K562 (cell line): ENCODE results near the gene CNTD1. TPM values are rescaled to one million over a fixed set of nuclear protein-coding genes. Genes with fewer than 3 reads are reported as not detected.

ENCODE experiments used
- FOXK2 ChIP-seq, 2 experiments: fragments of 450-650 bp; IDR thresholded peaks in 1 of 2; conservative IDR thresholded peaks in 1 of 2; 2 replicates each; pipeline ENCODE4 v1.6.1; 2016; ENCODE audit warnings: low read depth in 2 of 2, mild to moderate bottlenecking in 1 of 2
- GTF2A2 ChIP-seq: IDR thresholded peaks from 2 replicates; pipeline ENCODE4 v1.6.1; 2016; ENCODE audit warnings: mild to moderate bottlenecking, missing genetic modification characterization, missing compliant biosample characterization
- HES1 ChIP-seq: fragments of 450-650 bp; IDR thresholded peaks from 2 replicates; pipeline ENCODE4 v1.6.1; 2016; ENCODE audit warnings: low read depth, mild to moderate bottlenecking, moderate library complexity
- HNRNPUL1 ChIP-seq: fragments of 200-400 bp; formaldehyde crosslinking; IDR thresholded peaks from 2 replicates; pipeline ENCODE4 v1.6.1; 2017; ENCODE audit warnings: low read length
- HOXB6 ChIP-seq: fragments of 250-450 bp; sonication (Bioruptor Pico); IDR thresholded peaks from 2 replicates; pipeline ENCODE4 v1.5.1; 2022; ENCODE audit warnings: mild to moderate bottlenecking, borderline replicate concordance
- KDM2B ChIP-seq: fragments of 250-450 bp; sonication (Bioruptor Pico); IDR thresholded peaks from 2 replicates; pipeline ENCODE4 v1.8.0; 2021; ENCODE audit warnings: mild to moderate bottlenecking, moderate library complexity
- KLF16 ChIP-seq: IDR thresholded peaks from 2 replicates; pipeline ENCODE4 v1.6.1; 2016; ENCODE audit warnings: antibody characterized with exemption
- MCM5 ChIP-seq: fragments of 450-650 bp; IDR thresholded peaks from 2 replicates; pipeline ENCODE4 v1.6.1; 2016; ENCODE audit warnings: low read depth
- NCOA2 ChIP-seq, 2 experiments: fragments of 450-650 bp; IDR thresholded peaks; 2 replicates each; pipeline ENCODE4 v1.6.1; 2018; ENCODE audit warnings: mild to moderate bottlenecking in 2 of 2, moderate library complexity in 1 of 2; ENCODE audit not compliant: partially characterized antibody in 2 of 2
- POLR3A ChIP-seq: IDR thresholded peaks from 2 replicates; pipeline ENCODE4 v1.6.1; 2011; ENCODE audit warnings: borderline replicate concordance, mild to moderate bottlenecking, moderate library complexity; ENCODE audit not compliant: insufficient read length, insufficient read depth; ENCODE audit errors: extremely low read depth
- TBP ChIP-seq: optimal IDR thresholded peaks from 2 replicates; pipeline ENCODE3; 2011; ENCODE audit warnings: low read depth, low read length, improper control_type of control experiment
- YBX1 ChIP-seq: fragments of 450-650 bp; IDR thresholded peaks from 2 replicates; pipeline ENCODE4 v1.7.1; 2016; ENCODE audit warnings: mild to moderate bottlenecking
- ZNF584 ChIP-seq: fragments of 200-800 bp; sonication (Bioruptor generic); IDR thresholded peaks from 2 replicates; pipeline ENCODE4 v1.6.1; 2016; ENCODE audit warnings: low read depth, mild to moderate bottlenecking, missing genetic modification characterization, missing compliant biosample characterization
- ZNF780A ChIP-seq: fragments of 250-450 bp; sonication (Bioruptor Pico); IDR thresholded peaks from 2 replicates; pipeline ENCODE4 v1.5.0; 2021; ENCODE audit warnings: mild to moderate bottlenecking
- polyA plus RNA-seq, 8 experiments: library from polyadenylated mRNA; depleted of rRNA in 4 of 8; stranded (reverse) in 5 of 8; unstranded in 3 of 8; fragments of >200 nt; fragmentation: Nextera tagmentation in 2 of 8; fragmentation: Illumina TruSeq in 1 of 8; extraction: Ambion mirVana in 2 of 8; extraction: Trizol in 1 of 8; gene quantifications; 2 replicates each; pipeline versions ENCODE4 v1.2.1 to v1.2.3, GENCODE V29; 2011 to 2014; ENCODE audit warnings: inconsistent platforms in 1 of 8, missing spikeins in 1 of 8
- total RNA-seq, 7 experiments: library from RNA; depleted of rRNA in 6 of 7; stranded (reverse); fragments of >200 nt in 6 of 7; fragmentation: Illumina TruSeq in 2 of 7; extraction: Trizol in 2 of 7; gene quantifications; 2 replicates each; pipeline versions ENCODE4 v1.2.1 to v1.2.3, GENCODE V29; 2011 to 2021; ENCODE audit warnings: low replicate concordance in 1 of 7
- TF ChIP-seq, protein P1 (sequence below): IDR thresholded peaks from 2 replicates; pipeline ENCODE4 v1.6.1; 2011; ENCODE audit not compliant: insufficient read length; ENCODE audit errors: extremely low read depth
- TF ChIP-seq, protein P2 (sequence below), 2 experiments: fragments of 450-650 bp; IDR thresholded peaks; 2 replicates each; pipeline ENCODE4 v1.6.1; 2016; ENCODE audit warnings: mild to moderate bottlenecking in 2 of 2, borderline replicate concordance in 1 of 2, low read depth in 1 of 2, moderate library complexity in 1 of 2

CNTD1 gene
- total and polyA plus RNA-seq, 9 of the 15 experiments (the other 6 are each of a cell fraction or from before 2014, with no cell fraction given), result 0.12 to 0.86 (median 0.41) TPM; not detected in 1

GRCh38 chr17:42832934-42833766 is 34.5 kb downstream of the CNTD1 start, which contains the start of gene PSME3 (continued):
- TF ChIP-seq FOXK2 (conservative IDR thresholded peaks at IDR 0.05 in 1 of 2, IDR thresholded peaks at IDR 0.05 in 1 of 2; ENCODE audit: low read depth in 2 of 2), result peak; percentile 98 to 99
- TF ChIP-seq POLR3A, result no peak
- 0 out of 2 replicates have a peak, but pooled peaks have one; percentile 45 for TF ChIP-seq KDM2B (CRISPR knock-in tag)
- no peak for TF ChIP-seq GTF2A2 (tag)
- no peak for TF ChIP-seq ZNF780A
- TF ChIP-seq HES1, result 0 out of 2 replicates have a peak, but pooled peaks have one; percentile 44
- TF ChIP-seq, protein P1, sequence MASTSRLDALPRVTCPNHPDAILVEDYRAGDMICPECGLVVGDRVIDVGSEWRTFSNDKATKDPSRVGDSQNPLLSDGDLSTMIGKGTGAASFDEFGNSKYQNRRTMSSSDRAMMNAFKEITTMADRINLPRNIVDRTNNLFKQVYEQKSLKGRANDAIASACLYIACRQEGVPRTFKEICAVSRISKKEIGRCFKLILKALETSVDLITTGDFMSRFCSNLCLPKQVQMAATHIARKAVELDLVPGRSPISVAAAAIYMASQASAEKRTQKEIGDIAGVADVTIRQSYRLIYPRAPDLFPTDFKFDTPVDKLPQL, result no peak
- no peak for TF ChIP-seq HOXB6 (CRISPR knock-in tag)
- no peak for TF ChIP-seq NCOA2 (IDR thresholded peaks at IDR 0.05; ENCODE audit: partially characterized antibody in 2 of 2)
- no peak for TF ChIP-seq HNRNPUL1
- peak; percentile 69 for TF ChIP-seq TBP
- TF ChIP-seq YBX1, result no peak
- no peak for TF ChIP-seq ZNF584 (CRISPR knock-in tag)
- no peak for TF ChIP-seq KLF16
- TF ChIP-seq, protein P2, sequence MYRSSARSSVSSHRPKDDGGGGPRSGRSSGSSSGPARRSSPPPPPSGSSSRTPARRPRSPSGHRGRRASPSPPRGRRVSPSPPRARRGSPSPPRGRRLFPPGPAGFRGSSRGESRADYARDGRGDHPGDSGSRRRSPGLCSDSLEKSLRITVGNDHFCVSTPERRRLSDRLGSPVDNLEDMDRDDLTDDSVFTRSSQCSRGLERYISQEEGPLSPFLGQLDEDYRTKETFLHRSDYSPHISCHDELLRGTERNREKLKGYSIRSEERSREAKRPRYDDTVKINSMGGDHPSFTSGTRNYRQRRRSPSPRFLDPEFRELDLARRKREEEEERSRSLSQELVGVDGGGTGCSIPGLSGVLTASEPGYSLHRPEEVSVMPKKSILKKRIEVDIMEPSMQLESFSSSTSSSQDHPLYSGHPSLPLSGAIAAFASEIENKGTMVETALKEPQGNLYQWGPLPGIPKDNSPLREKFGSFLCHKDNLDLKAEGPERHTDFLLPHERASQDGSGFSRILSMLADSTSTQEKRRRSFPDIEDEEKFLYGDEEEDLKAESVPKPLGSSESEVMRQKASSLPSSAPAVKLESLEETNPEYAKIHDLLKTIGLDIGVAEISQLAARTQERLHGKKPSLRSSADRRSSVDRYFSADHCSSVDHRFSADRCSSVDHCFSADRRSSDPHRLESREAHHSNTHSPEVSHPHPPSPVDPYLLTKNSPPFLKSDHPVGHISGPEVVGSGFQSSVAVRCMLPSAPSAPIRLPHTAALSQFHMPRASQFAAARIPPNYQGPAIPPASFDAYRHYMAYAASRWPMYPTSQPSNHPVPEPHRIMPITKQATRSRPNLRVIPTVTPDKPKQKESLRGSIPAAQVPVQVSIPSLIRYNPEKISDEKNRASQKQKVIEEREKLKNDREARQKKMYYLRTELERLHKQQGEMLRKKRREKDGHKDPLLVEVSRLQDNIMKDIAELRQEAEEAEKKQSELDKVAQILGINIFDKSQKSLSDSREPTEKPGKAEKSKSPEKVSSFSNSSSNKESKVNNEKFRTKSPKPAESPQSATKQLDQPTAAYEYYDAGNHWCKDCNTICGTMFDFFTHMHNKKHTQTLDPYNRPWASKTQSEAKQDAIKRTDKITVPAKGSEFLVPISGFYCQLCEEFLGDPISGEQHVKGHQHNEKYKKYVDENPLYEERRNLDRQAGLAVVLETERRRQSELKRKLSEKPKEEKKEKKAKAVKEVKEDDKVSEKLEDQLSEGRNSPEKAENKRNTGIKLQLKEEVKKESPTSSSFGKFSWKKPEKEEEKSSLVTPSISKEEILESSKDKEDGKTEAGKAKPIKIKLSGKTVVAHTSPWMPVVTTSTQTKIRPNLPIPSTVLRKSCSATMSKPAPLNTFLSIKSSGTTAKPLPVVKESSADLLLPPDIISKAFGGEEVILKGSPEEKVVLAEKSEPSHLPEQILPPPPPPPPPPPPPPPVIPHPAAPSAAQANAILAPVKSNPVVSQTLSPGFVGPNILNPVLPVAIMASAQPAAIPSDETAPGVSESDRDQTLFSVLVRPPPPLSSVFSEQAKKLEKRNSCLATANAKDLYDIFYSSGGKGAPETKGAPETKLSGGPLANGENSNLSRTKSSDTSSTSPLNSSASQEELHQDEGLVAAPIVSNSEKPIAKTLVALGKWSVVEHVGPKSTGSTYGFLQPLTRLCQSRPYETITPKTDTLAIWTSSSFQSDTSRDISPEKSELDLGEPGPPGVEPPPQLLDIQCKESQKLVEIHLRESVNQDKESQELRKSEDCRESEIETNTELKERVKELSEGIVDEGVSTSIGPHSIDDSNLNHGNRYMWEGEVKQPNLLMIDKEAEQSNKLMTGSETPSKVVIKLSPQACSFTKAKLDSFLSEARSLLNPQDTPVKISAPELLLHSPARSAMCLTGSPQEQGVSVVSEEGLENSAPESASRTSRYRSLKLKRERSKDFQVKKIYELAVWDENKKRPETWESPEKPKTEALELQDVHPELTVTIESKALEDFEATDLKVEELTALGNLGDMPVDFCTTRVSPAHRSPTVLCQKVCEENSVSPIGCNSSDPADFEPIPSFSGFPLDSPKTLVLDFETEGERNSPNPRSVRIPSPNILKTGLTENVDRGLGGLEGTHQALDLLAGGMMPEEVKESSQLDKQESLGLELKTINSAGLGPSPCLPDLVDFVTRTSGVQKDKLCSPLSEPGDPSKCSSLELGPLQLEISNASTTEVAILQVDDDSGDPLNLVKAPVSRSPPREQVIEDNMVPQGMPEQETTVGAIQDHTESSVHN (IDR thresholded peaks at IDR 0.05; ENCODE audit: borderline replicate concordance in 1 of 2, low read depth in 1 of 2), result 0 out of 4 replicates have a peak, but pooled peaks of 1 of the 2 experiments have one; percentile 24
- no peak for TF ChIP-seq MCM5
